Uterus (tissue), 2 donors: ENCODE measurements around the gene TMEM229B.

Experiments
- CTCF ChIP-seq, 4 experiments: fragments of 200-600 bp in 2 of 4; fragments of 450-650 bp in 2 of 4; sonication (generic) in 2 of 4; IDR thresholded peaks; one replicate each; pipeline ENCODE4 v1.5.1; 2016 to 2019; ENCODE audit warnings: antibody characterized with exemption in 4 of 4, mild to moderate bottlenecking in 2 of 4, moderate library complexity in 1 of 4
- POLR2A ChIP-seq, 2 donors: fragments of 450-650 bp; IDR thresholded peaks; one replicate each; pipeline ENCODE4 v1.6.1; 2016; ENCODE audit warnings: antibody characterized with exemption in 2 of 2, mild to moderate bottlenecking in 1 of 2, moderate library complexity in 1 of 2

- TF ChIP-seq CTCF (IDR thresholded peaks at IDR 0.05) (no peak), POLR2A (IDR thresholded peaks at IDR 0.05) (no peak)
These were observed 1.2 kb downstream of the TMEM229B start for GRCh38 chr14:67487332-67487731.
